ENCODE measurements around the gene GAL3ST2.

Gene GAL3ST2

GRCh38 chr2:241844066-241844728 lies 67.6 kb downstream of the GAL3ST2 start:
- Histone ChIP-seq H3K4me1 (ENCODE audit: control insufficient read depth, insufficient read depth, low read length, poor library complexity, severe bottlenecking) (no peaks in the 10 kb centered on the region), H3K36me3 (ENCODE audit: control insufficient read depth, insufficient read depth, low read length) (no peaks in the 10 kb centered on the region), H3K4me3 (ENCODE audit: extremely low read depth, insufficient read depth, low read length, poor library complexity, severe bottlenecking) (peak overlapping the region; percentile 22), H3K27ac (ENCODE audit: low read depth, low read length, severe bottlenecking) (no peak overlapping the region), H3K9me3 (ENCODE audit: control insufficient read depth, low read length) (no peaks in the 10 kb centered on the region)
- WGBS, 2 experiments (ENCODE audit: insufficient coverage in 2 of 2) = 11 to 13% methylated on average over 47 to 49 of the region's 65 CpGs

GRCh38 chr2:241844831-241845578 lies 68.4 kb downstream of the GAL3ST2 start:
- H3K9me3 ChIP-seq (ENCODE audit: control insufficient read depth, low read length) = no peaks in the 10 kb centered on the region
- 87 to 89% methylated on average over 32 of the region's 37 CpGs for WGBS, 2 experiments (ENCODE audit: insufficient coverage in 2 of 2)
- H3K4me3 ChIP-seq (ENCODE audit: extremely low read depth, insufficient read depth, low read length, poor library complexity, severe bottlenecking) = no peak overlapping the region

DNA sequence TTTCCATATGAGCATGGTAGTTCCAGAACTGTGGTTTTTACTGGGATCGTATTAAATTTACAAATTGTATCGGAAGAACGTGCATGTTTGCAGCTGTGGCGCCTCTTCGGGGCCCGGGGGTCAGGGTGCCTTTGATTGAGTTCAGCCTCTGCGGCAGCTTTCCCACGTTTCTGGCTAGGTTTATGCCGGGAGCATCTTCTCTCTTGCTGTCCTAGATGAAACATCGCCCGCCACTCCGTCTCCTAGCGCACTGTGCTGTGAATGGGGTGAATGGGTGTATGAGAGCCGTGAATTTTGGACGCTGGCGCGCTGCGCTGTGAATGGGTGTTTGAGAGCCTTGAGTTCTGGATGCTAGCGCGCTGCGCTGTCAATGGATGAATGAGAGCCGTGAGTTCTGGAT lies 69.8 kb downstream of the GAL3ST2 start:
- Histone ChIP-seq H3K4me3 (ENCODE audit: extremely low read depth, insufficient read depth, low read length, poor library complexity, severe bottlenecking) (no peak overlapping the region), H3K4me1 (ENCODE audit: control insufficient read depth, insufficient read depth, low read length, poor library complexity, severe bottlenecking) (no peaks in the 10 kb centered on the region), H3K36me3 (ENCODE audit: control insufficient read depth, insufficient read depth, low read length) (no peaks in the 10 kb centered on the region), H3K9me3 (ENCODE audit: control insufficient read depth, low read length) (no peaks in the 10 kb centered on the region), H3K27ac (ENCODE audit: low read depth, low read length, severe bottlenecking) (no peak overlapping the region)
- WGBS, 2 experiments (ENCODE audit: insufficient coverage in 2 of 2) = 89 to 90% methylated on average over 6 to 13 of the region's 22 CpGs

More at GRCh38 chr2:241844831-241845578, 68.4 kb downstream of the GAL3ST2 start:
- H3K27ac ChIP-seq (ENCODE audit: low read depth, low read length, severe bottlenecking) = no peak overlapping the region
- H3K4me1 ChIP-seq (ENCODE audit: control insufficient read depth, insufficient read depth, low read length, poor library complexity, severe bottlenecking) = no peaks in the 10 kb centered on the region
- H3K36me3 ChIP-seq (ENCODE audit: control insufficient read depth, insufficient read depth, low read length) = no peaks in the 10 kb centered on the region

DNA sequence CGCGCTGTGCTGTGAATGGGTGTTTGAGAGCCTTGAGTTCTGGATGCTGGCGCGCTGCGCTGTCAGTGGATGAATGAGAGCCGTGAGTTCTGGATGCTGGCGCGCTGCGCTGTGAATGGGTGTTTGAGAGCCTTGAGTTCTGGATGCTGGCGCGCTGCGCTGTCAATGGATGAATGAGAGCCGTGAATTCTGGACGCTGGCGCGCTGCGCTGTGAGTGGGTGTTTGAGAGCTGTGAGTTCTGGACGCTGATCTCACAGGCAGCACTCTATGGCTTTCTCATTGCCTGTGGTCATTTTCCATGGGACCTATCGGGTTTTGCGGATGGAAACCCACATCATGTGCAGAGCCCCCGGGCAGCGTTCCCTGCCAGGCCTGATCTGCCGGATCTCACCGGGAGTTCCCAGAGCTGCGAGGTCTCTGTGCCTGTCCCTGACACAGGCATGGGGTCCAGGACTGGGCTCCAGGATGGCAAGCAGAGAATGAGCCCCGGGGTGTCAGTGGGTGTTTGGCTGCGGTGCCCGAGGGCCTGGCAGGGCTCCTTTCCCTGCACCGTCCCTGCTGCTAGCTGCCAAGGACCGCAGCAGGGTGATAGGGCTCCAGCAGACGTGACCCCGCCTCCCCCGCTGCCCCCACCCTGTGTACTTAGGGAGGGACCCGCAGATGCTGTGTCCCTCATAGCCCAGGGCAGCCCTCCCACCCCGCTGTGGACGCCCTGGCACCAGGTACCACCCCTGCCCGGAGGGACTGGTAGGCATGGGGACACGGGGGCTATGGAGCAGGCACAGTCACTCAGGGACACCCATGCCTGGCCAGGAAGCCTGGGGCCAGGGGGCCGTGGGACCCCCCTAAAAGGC lies 72.4 kb downstream of the GAL3ST2 start:
- H3K9me3 ChIP-seq (ENCODE audit: control insufficient read depth, low read length) = no peaks in the 10 kb centered on the region
- H3K27ac ChIP-seq (ENCODE audit: low read depth, low read length, severe bottlenecking) = no peak overlapping the region
- no peaks in the 10 kb centered on the region for H3K36me3 ChIP-seq (ENCODE audit: control insufficient read depth, insufficient read depth, low read length)
- 91 to 93% methylated on average over 32 to 35 of the region's 39 CpGs for WGBS, 2 experiments (ENCODE audit: insufficient coverage in 2 of 2)
- no peak overlapping the region for H3K4me3 ChIP-seq (ENCODE audit: extremely low read depth, insufficient read depth, low read length, poor library complexity, severe bottlenecking)
- peaks cover 7% of the 10 kb centered on the region for H3K4me1 ChIP-seq (ENCODE audit: control insufficient read depth, insufficient read depth, low read length, poor library complexity, severe bottlenecking)

GRCh38 chr2:241849616-241850543 lies 73.3 kb downstream of the GAL3ST2 start:
- WGBS, 2 experiments (ENCODE audit: insufficient coverage in 2 of 2) = 88 to 93% methylated on average over 3 to 8 of the region's 16 CpGs
- Histone ChIP-seq H3K27ac (ENCODE audit: low read depth, low read length, severe bottlenecking) (no peak overlapping the region), H3K4me1 (ENCODE audit: control insufficient read depth, insufficient read depth, low read length, poor library complexity, severe bottlenecking) (peaks cover 11% of the 10 kb centered on the region), H3K4me3 (ENCODE audit: extremely low read depth, insufficient read depth, low read length, poor library complexity, severe bottlenecking) (no peak overlapping the region), H3K9me3 (ENCODE audit: control insufficient read depth, low read length) (no peaks in the 10 kb centered on the region), H3K36me3 (ENCODE audit: control insufficient read depth, insufficient read depth, low read length) (no peaks in the 10 kb centered on the region)

GRCh38 chr2:241850544-241851324 lies 74.1 kb downstream of the GAL3ST2 start:
- Histone ChIP-seq H3K4me1 (ENCODE audit: control insufficient read depth, insufficient read depth, low read length, poor library complexity, severe bottlenecking) (peaks cover 11% of the 10 kb centered on the region), H3K36me3 (ENCODE audit: control insufficient read depth, insufficient read depth, low read length) (no peaks in the 10 kb centered on the region)
- 92 to 95% methylated on average over 11 to 23 of the region's 27 CpGs for WGBS, 2 experiments (ENCODE audit: insufficient coverage in 2 of 2)

DNA sequence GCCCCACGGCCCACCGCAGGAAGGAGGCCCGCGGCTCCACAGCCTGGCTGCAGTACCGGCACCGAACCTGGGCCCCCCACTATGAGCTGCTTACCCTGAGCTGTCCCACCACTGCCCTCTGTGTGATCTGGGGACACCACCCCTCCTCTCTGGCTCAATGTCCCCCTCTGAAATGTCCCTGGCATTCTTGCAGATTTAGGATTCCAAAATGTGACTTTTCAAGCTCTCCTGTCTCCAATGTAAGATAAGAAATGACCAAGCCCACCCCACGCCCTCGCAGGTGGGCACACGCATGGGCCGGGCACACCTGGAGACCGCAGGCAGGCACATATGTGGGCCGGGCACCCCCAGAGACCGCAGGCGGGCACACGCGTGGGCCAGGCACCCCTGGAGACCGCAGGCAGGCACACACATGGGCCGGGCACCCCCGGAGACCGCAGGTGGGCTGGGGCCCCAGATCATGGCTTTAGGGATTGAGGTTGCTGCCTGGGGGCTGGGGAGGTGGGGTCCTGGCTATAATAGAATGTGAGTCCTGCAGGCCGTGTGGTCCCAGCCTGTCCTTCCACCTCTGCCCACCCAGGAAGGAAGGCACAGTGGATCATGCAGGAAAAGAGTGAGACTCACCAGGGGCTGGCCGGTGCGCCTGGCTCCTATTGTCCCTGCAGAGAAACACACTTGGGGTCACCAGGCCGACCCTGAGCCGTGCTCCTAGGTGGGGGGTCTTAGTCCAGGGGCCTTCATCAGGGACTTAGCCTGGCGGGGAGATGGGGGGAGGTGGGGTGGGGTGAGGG lies 74.9 kb downstream of the GAL3ST2 start:
- Histone ChIP-seq H3K4me1 (ENCODE audit: control insufficient read depth, insufficient read depth, low read length, poor library complexity, severe bottlenecking) (peaks cover 11% of the 10 kb centered on the region), H3K4me3 (ENCODE audit: extremely low read depth, insufficient read depth, low read length, poor library complexity, severe bottlenecking) (no peak overlapping the region), H3K9me3 (ENCODE audit: control insufficient read depth, low read length) (no peaks in the 10 kb centered on the region), H3K36me3 (ENCODE audit: control insufficient read depth, insufficient read depth, low read length) (no peaks in the 10 kb centered on the region), H3K27ac (ENCODE audit: low read depth, low read length, severe bottlenecking) (no peak overlapping the region)
- 89 to 94% methylated on average over 9 to 19 of the region's 26 CpGs for WGBS, 2 experiments (ENCODE audit: insufficient coverage in 2 of 2)

More at GRCh38 chr2:241850544-241851324, 74.1 kb downstream of the GAL3ST2 start:
- Histone ChIP-seq H3K27ac (ENCODE audit: low read depth, low read length, severe bottlenecking) (no peak overlapping the region), H3K4me3 (ENCODE audit: extremely low read depth, insufficient read depth, low read length, poor library complexity, severe bottlenecking) (no peak overlapping the region), H3K9me3 (ENCODE audit: control insufficient read depth, low read length) (no peaks in the 10 kb centered on the region)

- no peaks in the 10 kb centered on the region for H3K36me3 ChIP-seq (ENCODE audit: control insufficient read depth, insufficient read depth, low read length)
- WGBS, 2 experiments (ENCODE audit: insufficient coverage in 2 of 2) = 94 to 95% methylated on average over 36 to 38 of the region's 39 CpGs
- no peak overlapping the region for H3K4me3 ChIP-seq (ENCODE audit: extremely low read depth, insufficient read depth, low read length, poor library complexity, severe bottlenecking)
- H3K4me1 ChIP-seq (ENCODE audit: control insufficient read depth, insufficient read depth, low read length, poor library complexity, severe bottlenecking) = peaks cover 11% of the 10 kb centered on the region
- no peak overlapping the region for H3K27ac ChIP-seq (ENCODE audit: low read depth, low read length, severe bottlenecking)
- no peaks in the 10 kb centered on the region for H3K9me3 ChIP-seq (ENCODE audit: control insufficient read depth, low read length)
These were observed 75.7 kb downstream of the GAL3ST2 start for GRCh38 chr2:241852116-241852980.
